A172 (cell line): ENCODE results near the gene CACNB2. TPM values are rescaled to one million over a fixed set of nuclear protein-coding genes. Genes with fewer than 3 reads are reported as not detected.

Experiments
- DNase-seq: peaks from one replicate; pipeline ENCODE4 v3.0.0-alpha.2; 2015; ENCODE audit warnings: low spot score
- total RNA-seq: library from RNA; depleted of rRNA; stranded (reverse); fragments of >200 nt; shearing (Covaris generic); gene quantifications from 2 replicates; pipeline ENCODE4 v1.2.3, GENCODE V29; 2014

Gene CACNB2
- total RNA-seq, 1 experiment from 2014 or later = not detected

DNA sequence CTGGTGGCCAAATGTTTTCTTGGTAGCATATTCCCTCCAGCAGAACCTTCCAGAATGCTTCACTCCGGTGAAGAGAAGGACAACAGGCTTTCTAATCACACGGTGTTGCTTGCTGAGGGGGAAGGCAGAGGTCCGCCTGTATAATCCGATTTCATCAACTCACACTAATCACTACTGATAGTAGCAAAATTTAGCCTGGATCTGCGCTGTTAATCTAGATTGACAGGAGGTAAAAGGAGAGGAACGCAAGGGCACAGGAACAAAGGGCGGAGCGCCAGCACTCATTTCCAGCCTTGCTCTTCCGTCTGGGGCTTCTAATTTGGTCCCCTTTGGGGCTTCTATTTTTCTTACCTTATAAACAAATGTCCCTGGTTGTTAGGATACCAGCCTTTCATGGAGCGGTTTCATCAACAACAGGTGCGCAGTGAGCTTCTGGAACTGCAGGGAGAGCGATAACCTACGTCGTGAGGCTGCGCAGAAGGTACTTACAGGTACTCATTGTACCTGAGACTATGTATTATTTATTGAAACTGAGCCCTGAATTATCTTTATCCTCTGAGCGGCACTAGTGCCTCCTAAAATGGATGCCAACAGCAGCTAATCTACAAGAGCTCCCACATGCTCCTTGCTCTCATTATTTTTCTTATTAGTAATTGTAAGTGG lies 150.6 kb downstream of the CACNB2 start:
- DNase-seq = no peak

DNA sequence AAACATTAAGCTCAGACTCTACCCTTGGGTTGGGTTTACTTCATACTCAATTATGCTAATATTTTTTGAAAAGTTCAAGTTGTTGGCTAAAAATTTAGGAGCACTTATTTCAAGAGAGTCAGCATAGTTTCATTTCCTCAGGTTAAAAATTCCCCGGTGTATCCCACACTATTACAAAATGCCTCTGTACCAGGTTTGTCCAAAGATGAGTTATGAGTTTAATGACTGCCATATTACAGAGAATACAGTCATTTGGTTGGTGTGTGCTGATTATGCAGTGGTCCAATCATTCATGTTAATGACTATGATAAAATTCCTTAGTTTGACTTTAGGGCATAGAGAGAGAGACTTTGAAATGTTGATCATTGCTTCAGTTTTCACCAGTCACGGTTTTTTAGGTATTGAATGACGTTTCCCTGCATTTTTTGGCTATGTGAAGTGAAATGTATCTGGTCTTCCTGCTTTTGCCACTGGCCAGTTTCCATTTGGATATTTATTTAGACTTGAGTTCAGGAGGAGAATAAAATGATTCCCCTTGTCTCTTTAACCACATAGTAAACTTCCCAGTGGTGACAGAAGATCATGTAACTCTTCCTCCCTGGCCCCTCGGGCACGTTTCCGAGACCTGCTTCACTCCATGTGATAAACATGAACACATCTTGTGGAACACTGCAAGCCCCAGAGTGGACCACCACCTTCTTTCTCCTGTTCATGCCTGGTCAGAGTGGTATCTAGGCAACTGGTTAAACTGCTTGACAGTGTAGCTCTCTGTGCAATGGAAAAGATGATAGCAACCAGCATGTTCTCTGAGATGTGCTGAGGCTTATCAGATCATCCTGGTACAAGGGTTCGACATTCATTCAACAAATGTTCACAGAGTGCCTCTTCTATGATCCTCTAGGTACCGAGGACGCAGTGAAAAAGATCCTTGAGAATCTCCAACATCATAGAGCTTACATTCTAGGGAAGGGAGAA lies 153.6 kb downstream of the CACNB2 start:
- no peak for DNase-seq

DNA sequence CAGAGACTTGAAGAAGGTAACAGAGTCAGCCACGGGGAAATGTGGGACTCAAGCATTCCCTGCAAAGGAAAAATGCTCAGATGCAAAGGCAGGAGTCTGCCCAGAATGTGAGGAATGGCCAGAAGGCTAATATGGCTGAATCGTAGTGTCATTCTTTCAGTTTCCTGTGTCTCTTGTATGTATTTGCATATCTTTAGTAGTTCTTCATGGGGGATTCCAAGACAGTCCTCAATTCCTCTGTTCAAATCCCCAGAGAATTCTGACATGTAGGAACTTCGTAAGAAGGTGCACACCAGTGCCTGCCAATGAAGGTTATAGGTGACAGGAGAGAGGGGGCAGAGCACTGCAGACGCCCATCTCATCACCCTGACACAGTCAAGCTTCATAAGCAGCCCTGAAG lies 154.4 kb downstream of the CACNB2 start:
- no peak for DNase-seq

DNA sequence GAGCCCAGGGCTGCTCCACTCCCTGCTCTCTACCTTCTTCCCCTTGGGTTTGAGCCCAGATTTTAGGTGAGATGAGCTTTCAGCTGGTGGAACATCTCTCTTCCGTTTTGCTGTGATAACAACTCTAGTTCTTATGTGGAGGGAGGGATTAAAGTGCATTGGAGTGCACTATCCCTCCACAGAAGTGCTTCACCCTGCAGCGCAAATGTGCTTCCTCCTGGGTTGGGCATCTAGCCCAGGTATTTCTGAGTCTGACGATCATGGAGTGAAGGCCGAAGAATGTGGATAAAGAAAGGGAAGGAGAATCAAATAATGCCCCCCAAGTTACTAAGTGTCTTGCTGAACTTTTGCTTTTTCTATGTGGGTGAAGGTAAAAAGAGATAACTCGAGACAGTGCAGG lies 157.4 kb downstream of the CACNB2 start:
- DNase-seq = no peak

DNA sequence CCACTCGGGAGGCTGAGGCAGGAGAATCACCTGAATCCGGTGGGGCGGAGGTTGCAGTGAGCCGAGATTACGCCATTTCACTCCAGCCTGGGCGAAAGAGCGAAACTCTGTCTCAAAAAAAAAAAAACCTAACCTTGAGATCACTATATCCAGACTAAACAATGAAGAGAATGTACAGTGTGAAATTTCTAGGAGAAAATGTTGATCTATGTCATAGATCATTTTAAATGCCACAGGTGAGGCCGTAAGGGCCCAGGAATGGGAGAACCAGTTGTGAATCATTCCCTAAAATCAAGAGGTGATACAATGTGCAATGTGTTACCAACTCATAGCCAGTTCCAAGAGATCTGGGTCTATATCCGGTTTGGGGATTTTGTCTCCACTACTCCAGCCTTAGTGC lies 158.0 kb downstream of the CACNB2 start:
- no peak for DNase-seq

- DNase-seq = no peak
These were observed 163.9 kb downstream of the CACNB2 start for GRCh38 chr10:18303851-18304801.

GRCh38 chr10:18306031-18306430 lies 165.8 kb downstream of the CACNB2 start:
- DNase-seq = no peak

- DNase-seq = no peak
These were observed 168.4 kb downstream of the CACNB2 start for GRCh38 chr10:18308600-18308999.

DNA sequence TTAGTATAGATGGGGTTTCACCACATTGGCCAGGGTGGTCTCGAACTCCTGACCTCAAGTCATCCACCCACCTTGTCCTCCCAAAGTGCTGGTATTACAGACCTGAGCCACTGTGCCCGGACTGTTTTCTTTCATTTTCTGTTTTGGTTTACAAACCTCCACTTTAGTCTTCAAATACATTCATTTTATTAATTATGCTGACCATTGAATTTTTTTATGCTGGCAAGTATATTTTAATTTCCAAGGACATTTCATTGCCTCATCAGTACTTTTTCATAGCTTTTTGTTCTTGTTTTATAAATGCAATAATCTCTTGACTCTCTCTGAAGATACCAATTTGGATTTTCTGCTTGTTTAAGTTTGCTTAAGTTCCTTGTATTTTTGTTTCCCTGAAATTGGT lies 170.5 kb downstream of the CACNB2 start:
- no peak for DNase-seq

DNA sequence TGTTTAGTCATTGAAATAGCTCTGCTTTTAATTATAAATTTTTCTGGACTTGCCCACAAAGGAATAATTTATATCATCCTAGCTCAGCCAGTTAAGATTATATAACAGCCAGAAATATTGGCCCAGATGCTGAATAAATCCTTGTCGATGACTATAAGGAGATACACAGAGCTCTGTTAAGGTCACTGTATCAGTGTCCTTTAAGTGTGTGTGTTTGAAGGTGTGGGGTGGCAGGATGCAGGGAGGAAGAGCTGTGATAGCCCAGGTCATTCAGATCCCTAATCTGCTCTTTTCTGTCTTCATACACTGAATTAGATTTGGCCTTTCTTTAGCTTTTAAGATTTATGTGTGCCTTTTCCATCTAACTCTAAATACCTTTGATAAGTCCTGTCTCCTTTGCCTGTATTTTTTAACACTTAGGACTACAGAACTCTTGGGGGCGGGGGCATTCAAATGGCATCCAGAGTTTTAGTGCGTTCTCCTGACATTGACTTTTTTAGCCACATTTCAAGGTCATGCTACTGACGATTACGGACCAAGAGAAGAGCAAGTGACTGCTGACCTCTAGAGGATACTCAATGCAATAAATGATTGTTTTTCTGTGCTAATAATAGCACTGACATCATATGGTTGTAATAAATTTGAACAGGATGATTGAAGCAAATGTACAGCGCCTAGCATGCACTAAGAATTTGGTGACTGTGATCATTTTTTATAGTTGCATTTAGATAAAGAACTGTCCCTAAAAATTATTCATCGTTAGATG lies 172.3 kb downstream of the CACNB2 start:
- peak; percentile 60 for DNase-seq

DNA sequence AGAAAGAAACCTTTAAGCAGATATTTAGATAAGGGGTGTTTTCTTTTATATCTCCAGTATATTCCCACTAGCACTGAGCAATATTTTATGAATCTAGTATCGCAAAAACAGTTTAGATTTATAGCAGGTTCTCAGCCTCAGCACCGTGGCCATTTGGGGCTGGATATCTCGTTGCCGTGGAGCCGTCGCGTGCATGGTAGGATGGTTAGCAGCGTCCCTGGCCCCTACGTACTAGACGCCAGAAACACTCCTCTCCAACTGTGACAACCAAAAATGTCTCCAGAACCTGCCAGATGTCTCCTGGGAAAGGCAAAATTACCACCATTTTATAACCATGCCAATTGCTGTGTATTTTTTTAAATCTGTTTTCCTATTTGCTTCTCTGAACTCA lies 172.9 kb downstream of the CACNB2 start:
- DNase-seq = no peak

DNA sequence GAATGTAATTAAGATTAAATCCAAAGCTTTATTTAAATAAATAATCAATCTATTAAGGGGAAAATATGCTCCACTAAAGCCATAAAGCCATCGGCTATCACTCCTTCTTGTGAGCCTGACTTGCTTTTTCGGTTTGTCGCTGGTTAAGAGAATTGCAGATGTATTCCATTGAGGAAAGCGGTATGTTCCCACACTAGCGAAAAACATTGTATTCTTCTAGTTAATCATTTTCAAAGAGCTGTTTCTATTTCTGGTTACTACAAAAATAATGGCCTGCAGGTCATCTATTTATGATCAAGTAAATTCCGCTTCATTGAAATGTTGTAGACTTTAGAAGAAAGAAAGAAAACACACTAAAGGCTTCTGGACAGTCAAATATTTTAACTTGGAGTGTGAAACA lies 173.4 kb downstream of the CACNB2 start:
- DNase-seq = no peak

GRCh38 chr10:18319628-18320027 lies 179.4 kb downstream of the CACNB2 start:
- DNase-seq = no peak

DNA sequence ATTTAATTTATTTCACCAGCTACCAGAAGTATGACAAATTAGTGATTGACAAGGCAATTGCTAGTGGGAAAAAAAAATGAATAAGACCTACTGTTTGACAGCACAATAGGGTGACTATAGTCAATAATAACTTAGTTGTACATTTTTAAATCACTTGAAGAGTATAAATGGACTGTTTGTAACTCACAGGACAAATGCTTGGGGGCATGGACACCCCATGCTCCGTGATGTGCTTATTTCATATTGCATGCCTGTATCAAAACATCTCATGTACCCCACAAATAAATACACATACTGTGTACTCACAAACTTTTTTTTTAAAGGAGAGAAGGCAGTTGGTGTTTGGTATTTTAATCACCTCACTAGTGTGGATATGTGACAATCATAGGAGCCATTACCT lies 181.1 kb downstream of the CACNB2 start:
- no peak for DNase-seq

DNA sequence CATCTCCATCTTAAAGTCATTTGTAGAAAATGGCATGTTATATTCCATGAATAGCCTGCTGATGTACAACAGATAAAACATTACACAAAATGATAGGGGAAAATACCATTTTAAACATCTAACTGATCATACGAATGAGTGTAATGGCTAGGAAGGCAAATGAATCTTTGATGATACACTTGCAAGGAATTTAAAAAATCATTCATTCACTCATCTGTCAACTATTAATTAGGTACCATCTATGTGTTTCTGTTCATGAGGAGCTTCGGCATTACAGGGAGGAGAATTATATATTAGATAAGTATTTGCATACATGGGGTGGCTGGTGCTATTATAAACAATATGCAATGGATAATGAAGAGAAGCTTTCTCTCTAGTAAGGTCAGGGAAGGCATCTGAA lies 183.7 kb downstream of the CACNB2 start:
- no peak for DNase-seq

DNA sequence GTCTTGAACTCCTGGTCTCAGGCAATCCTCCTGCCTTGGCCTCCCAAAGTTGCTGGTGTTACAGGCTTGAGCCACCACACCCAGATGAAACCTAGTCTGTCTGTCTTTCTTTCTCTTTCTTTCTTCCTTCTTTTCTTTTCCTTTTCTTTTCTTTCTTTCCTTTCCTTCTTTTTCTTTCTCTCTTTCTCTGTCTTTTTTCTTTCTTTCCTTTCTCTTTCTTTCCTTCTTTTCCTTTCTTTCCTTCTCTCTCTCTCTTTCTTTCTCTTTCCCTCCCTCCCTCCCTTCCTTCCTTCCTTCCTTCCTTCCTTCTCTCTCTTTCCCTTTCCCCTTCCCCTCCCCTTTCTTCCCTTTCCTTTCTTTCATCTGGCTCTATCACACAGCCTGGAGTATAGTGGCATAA lies 185.2 kb downstream of the CACNB2 start:
- no peak for DNase-seq

DNA sequence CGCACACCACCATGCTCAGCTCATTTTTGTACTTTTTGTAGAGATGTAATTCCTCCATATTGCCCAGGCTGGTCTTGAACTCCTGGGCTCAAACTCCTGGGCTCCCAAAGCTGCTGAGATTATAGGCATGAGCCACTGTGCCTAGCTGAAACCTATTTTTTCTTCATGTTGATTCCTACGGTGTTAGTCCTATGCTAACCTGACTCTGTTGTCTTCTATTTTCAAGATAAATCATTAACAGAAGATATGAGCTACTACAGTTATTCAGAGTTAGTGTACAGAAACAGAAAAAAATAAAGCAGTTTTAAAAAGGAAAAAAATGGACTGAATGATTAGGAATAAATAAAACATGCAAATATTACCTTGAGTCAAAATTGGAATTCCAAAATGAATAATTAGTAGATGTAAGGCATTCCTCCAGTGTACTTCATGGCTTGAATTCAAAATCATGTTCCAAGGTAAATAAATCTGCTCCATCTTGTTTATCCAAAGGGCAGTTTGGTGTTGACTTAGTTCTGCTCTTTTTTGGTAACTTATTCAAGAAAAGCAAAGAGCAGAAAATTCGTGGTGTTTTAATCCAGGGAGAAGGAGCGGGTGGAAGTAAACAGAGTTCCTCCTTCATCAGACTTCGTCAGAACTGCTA lies 185.8 kb downstream of the CACNB2 start:
- no peak for DNase-seq

GRCh38 chr10:18328941-18329340 lies 188.7 kb downstream of the CACNB2 start:
- no peak for DNase-seq

- DNase-seq = no peak
These were observed 191.8 kb downstream of the CACNB2 start for GRCh38 chr10:18332048-18332447.

DNA sequence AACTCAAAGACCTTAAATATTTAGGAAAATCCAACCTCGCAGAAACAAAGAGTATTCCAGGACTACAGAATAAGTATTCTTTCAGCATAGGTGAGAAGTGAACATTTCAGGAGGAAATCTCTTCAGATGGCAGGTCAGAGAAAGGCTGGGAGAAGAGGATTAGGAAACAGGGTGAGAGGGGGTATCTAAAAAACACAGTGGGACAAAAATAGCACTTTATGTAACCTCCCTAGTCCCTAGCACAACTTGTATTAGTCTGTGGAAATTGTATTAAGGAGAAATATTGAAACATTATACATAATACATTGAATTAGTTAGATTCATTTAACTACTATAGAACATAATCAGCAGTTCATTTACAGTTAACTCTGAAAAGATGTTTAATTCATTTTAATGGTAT lies 192.3 kb downstream of the CACNB2 start:
- no peak for DNase-seq

DNA sequence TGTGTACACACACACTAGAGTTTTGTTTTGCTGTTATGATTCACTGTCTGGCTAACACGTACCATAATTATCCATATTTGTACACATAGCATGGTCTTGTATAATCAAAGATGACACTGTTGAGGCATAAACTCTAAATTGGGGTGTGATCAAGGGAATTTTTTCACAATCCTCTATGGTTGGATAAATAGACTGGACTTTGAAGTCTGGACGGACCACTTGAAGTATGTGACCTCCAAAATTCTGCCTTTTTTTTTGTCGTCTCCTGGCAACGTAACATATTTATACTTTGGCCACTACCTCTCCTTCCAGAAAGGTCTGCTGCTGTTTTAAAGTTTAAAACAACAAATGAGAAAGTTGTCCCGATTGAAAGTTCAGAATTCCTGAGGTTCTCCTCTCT lies 193.4 kb downstream of the CACNB2 start:
- DNase-seq = no peak
